HG03378 (cell line): ENCODE data around the gene NNMT.

Experiments
- ATAC-seq: cut with Tn5 transposase; IDR thresholded peaks from one replicate; pipeline ENCODE4 v1.9.1; 2021; ENCODE audit warnings: mild to moderate bottlenecking, moderate library complexity; ENCODE audit not compliant: unreplicated experiment

The NNMT gene

DNA sequence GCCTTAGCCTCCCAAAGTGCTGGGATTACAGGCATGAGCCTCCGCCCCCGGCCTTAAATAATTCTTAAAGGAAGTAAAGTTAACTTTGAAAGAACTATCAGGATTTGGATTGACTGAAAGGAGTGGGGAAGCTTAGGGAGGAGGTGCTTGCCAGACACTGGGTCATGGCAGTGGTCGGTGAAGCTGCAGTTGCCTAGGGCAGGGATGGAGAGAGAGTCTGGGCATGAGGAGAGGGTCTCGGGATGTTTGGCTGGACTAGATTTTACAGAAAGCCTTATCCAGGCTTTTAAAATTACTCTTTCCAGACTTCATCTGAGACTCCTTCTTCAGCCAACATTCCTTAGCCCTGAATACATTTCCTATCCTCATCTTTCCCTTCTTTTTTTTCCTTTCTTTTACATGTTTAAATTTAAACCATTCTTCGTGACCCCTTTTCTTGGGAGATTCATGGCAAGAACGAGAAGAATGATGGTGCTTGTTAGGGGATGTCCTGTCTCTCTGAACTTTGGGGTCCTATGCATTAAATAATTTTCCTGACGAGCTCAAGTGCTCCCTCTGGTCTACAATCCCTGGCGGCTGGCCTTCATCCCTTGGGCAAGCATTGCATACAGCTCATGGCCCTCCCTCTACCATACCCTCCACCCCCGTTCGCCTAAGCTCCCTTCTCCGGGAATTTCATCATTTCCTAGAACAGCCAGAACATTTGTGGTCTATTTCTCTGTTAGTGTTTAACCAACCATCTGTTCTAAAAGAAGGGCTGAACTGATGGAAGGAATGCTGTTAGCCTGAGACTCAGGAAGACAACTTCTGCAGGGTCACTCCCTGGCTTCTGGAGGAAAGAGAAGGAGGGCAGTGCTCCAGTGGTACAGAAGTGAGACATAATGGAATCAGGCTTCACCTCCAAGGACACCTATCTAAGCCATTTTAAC, at the start of gene NNMT:
TSS of gene NNMT (plus strand) at position 724 of the 929 bp plus-strand sequence. CDS start at position 882, 158 bp downstream.
- no peak for ATAC-seq

DNA sequence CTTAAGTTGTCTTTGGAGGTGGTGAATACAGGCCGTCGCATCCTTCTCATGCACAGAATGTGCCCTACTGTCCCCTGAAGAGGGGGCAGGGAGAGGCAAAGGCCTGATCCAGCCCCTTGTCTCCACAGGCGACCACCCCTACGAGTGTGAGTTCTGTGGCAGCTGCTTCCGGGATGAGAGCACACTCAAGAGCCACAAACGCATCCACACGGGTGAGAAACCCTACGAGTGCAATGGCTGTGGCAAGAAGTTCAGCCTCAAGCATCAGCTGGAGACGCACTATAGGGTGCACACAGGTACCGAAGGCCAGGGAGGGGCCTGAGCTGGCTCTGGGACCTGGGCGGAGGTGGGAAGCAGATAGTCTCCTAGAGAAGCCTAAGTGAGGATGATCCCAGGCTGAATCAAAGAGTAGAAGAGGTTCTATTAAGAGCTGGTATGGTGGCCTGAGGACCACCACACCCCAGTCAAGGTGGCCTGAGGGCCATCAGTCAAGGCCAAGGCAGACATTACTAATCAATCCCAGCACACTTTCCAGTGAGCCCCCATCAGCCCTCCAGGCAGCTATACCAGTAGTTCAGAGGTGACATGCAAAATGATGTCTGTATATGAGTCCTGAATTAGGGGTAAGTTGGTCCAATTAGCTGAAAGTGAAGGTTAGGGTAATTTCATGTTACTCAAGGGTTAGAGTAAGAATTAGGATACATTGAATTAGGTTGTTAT, 49.0 kb upstream of the NNMT start:
- ATAC-seq, result no peak

DNA sequence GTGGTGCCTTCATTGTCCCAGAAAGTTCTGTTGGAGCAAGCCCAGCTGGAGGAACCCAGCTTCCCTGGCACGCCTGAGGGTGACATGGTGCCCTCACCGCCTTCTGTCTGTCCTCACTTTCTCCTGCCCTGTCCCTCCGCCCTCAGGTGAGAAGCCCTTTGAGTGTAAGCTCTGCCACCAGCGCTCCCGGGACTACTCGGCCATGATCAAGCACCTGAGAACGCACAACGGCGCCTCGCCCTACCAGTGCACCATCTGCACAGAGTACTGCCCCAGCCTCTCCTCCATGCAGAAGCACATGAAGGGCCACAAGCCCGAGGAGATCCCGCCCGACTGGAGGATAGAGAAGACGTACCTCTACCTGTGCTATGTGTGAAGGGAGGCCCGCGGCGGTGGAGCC, 46.0 kb upstream of the NNMT start:
- no peak for ATAC-seq

DNA sequence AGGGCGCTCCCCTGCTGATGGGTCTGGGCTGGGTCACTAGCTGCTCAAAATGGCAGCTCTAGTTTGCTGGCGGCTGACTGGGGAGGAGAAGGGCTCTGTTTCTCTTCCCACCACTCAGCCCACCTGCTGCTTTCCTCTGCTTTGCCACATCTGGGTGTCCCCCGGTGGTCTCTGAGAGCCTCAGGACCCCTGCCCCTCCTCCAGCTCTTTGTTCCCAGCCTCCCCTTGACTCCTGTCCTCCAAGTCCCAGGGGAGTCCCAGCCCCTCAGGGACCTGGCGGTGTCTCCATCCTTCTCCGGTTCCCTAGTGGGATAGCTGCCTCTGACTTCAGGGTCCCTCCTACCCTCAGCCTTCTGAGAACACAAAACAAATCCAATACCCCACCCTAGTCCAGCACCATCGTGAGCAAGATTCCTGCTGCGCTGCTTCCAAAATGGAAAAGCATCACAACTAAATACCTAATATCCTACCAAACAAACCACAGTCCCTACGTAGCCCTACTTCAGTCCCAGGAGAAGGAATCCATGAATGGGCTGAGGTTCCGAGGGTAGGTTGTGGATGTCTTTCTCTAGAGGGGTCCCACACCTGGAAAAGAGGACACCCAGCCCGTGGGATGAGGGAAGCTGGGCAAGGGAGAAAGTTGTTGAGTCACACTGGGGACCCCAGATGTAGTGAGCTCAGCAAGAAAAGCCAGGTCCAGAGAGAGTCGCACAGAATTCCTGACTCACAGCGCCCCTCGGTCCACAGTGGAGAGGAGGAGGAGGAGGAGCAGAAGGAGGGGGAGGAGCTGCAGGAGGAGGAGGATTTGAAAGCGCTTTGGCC, 45.0 kb upstream of the NNMT start:
- no peak for ATAC-seq

DNA sequence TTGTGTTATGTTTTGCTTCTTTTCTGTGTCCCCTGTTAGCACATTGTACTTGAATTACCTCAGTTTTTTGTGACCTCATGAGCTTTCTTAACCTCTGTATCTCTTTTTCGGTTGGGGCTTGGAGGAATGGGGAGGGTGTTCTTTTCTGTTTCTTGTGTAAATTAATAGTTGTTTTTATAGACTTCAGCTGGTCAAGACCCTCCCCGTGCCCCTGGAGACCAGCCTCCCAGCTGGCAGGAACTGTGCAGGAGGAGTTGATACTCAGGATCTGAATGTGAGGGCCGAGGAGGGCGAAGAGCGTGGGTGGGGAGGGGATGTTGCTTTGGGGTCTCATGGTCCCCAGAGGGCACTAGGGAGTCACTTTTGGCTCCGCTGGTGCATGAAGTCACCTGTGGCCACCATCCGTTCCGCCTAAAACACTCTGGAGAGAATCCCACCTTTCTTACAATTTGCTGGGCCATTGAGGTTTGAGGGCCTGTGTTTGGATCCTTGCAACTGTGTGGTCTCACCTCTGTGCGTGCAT, 44.3 kb upstream of the NNMT start:
- no peak for ATAC-seq

DNA sequence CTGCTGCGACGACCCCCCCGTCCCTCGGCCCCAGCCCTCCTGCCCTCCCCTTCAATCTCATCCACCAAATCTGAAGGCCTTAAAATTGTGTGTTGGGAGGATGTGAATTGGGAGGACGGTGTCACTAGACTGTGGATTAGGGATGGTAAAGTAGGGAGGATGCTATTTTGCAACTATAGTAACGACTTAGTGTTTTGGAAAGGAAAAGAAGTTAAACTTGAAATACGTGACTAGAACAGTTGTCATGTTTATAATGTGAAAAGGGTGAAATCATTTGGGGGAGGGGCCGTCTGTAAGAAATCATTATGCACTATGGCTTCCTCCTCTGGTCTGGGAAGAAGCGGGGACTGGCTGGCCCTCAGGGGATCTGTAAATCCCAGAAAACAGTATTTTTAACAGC, 43.4 kb upstream of the NNMT start:
- no peak for ATAC-seq

DNA sequence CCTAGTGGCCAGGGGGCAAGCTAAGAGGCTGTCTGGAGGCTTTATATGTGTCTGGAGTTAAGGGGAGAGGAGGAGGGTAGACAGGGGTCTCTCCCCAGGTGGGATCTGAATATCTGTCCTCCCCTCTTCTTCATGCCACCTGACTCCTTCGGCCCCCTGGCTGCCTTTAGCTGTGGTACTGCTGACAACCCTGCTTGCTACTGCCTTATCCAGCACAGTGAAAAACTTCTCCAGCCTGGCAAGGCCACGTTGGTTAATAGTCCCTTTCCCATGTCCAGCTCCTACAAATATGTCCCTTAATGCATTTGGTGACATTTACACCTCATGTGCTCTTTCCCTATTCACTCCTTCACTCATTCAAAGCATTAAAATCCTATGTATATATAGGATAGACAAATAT, 42.4 kb upstream of the NNMT start:
- ATAC-seq, result no peak

DNA sequence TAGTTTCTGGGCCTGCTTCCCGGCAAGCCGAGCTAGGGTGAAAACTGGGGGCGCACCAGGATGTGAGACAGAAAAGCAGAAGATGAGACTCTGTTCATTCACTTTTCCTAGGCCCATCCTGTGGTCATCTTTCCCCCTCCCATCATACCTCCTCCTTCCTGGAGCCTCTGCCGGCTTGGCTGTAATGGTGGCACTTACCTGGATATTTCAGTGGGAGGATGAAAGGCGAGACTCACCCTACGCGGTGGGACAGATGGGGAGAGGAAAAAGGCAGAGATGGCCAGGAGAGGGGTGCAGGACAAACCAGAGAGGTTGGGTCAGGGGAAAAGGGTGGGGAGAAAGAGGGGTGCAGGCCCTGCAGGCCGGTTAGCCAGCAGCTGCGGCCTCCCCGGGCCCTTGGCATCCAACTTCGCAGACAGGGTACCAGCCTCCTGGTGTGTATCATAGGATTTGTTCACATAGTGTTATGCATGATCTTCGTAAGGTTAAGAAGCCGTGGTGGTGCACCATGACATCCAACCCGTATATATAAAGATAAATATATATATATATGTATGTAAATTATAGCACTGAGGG, 41.5 kb upstream of the NNMT start:
- ATAC-seq, result no peak

DNA sequence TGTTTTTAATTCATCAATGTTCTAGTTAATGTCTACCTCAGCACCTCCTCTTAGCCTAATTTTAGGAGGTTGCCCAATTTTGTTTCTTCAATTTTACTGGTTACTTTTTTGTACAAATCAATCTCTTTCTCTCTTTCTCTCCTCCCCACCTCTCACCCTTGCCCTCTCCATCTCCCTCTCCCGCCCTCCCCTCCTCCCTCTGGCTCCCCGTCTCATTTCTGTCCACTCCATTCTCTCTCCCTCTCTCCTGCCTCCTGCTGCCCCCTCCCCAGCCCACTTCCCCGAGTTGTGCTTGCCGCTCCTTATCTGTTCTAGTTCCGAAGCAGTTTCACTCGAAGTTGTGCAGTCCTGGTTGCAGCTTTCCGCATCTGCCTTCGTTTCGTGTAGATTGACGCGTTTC, 40.9 kb upstream of the NNMT start:
- ATAC-seq, result no peak

DNA sequence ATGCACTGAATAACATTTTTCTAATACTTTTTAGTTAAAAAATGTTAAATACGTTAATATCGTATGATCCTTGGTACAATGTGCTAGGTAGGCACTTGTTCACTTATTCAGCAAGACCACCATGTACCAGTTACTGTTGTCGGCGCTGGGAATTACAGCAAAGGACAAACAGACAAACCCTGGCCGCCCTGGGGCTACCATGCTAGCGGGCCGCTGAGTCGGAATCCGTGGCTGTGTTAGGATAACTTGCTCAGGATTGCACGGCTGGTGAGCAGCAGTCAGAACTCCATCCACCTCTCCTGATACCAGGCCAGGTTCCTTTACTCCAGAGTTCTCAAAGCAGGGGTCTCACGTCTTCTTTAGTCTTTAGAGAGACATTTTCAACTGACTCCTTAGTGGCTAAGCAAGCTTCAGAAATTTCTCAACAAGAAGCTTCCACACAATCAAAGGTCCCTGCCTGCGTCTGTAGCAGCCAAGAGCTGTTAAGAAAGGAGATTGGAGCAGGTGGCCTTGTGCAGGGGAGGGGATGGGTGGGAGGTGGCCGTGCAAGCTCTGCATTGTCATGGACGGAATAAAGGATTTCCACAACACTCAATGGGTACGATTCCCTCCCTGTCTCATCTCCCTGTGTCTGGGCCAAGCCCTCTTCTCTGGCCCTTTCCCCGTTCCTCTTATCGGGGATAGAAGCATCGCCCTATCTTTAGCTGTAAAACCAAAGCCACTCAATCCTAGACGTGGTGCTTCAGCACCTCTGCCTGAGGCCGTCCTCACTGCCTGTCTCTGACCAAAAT, 39.8 kb upstream of the NNMT start:
- no peak for ATAC-seq

DNA sequence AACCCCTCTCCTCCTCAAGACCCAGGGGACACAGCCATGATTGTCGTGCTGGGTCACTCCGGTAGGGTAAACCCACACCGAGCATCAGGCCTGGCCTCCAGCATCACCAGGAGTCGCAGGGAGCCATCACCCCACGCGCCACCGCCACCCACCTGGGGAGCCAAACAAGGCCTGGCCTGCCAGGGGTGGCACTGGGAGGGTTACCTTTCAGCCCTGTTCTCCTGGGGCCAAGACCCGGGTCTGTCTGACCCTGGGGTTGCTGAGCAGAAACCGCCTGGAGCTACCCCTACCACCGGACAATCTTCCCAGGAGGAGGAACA, 39.3 kb upstream of the NNMT start:
- ATAC-seq, result no peak

DNA sequence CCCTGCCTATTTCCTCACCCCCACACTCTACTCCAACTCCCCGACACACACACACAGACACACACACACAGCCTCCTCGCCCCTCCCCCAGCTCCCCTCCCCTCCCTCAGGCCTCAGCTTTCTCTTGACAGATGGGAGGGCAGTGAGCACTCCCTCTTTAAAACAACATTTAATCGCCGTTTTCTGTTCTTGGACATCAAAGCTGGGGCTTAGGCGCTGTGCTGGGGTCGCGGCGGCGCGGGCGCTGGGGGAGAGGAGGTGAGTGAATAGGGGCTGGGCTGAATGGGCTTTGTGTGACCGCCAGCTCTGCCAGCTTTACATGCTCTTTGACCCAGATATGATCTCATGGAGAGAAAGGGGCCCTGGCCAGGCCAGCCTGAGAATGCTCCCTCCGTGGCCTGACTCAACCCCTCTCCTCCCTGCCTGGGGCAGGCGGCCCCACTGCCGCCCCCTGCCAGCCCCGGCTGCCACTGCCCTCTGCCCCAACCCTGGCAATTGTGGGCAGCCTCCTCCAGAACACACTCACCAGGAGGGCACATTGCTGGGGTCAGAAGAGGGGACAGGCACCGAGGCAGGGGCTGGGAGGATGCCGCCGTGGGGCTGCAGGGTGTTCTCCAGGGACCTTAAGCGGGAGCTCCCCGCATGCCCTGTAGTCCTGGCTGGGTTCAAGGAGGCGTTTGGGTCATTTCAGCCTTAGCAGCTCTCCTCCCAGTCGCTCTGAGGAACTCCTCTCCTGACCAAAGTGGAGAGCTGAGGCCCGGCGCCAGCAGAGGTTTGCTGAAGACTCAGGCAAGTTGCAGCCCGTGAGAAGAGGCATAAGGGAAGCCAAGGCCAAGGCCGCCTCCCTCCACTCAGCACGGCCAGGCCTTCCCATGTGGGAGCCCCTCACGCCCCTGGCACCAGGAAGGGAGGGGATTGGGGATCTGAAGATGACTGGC, 38.3 kb upstream of the NNMT start:
- ATAC-seq, result no peak

DNA sequence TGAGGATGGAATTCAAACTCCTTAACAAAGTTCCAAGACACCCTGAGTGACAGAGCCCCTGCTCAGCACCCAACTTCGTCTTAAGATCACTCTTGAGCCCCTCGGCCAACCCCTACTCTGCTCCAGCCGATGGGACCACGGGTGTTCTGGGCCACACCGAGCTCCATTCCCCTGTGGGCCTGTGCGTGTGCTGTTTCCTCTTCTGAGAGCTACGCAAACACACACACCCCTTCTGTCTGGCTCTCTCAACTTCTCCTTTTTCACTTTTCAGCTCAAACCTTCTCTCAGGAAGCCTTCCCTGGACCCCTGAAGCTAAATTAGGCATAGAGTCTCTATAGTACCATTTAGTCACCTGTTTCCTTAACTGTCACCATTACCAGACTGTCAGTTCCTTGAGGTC, 37.5 kb upstream of the NNMT start:
- ATAC-seq, result no peak

DNA sequence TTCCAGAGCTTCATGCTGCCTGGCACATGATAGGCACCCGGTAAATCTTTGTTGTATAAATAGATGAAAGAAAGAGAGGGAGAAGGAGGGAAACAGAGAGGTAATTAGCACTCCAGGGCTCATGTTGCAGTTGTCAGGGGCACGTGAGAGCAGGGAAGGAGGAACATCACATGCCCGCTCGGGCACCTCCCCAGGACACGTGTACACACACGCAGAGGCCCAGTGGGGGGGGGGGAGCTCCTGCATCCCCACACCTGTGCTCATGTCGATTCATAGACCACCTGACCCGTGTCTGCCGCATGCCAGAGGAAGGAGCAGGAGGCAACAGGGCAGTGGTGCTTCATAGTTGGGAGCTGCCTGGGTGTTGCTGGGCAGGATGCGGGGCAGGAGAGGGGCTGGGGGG, 37.1 kb upstream of the NNMT start:
- ATAC-seq, result no peak

DNA sequence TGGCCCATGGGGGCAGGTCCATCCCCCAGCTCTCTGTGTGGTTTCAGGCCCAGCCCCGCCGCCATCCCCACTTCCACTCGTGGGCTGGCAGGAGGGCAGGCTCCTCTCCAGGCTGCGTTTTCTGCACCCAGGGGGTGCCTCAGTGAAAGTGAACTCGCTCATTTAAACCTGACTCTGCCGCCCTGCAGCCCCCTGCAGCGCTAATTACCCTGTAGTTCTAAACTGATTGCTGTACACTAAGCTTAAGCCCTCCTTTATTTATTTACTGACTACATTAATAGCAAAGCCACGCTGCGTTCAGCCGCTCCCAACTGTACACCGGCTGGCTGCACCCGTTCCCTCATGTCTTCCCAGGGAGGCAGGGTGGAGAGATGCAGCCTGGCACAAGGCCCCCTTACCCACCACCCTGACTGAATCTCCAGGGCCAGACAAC, 36.6 kb upstream of the NNMT start:
- no peak for ATAC-seq

DNA sequence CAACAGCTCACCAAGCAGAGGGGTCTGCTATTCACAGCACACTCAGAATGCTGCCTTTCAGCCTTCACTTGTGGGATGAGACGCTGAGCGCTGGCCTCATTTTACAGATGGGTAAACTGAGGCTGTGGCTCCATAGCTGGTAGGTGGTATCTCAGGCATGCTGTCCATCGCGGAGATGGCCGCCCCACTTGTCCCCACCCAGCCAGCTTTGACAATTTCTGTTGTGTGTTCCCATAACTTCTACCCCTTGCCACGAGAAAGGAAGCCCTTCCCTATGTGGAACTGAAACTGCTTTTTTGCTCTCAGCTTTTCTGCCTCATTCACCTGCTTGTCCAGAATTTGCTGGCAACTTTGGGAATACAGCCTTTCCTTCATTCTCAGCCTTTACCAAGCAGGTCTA, 36.1 kb upstream of the NNMT start:
- no peak for ATAC-seq

DNA sequence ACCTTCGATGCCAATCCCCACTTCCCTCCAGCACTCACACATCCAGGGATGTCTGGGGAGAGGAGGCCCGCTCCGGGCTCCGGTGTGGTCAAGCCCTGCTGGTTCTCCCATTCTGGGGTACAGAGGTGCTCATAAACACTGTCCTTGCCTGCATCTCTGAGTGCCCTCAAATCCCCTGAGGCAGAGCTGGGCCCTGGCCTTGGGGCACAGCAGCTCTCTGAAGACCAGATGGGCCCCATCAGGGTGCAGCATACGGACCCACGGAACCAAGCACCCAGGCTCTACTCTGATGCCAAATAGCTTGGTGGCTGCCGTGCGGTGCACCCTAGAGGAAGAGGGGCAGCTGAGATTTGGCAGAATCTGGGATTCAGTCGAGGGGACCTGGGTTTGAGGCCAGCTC, 35.7 kb upstream of the NNMT start:
- no peak for ATAC-seq

DNA sequence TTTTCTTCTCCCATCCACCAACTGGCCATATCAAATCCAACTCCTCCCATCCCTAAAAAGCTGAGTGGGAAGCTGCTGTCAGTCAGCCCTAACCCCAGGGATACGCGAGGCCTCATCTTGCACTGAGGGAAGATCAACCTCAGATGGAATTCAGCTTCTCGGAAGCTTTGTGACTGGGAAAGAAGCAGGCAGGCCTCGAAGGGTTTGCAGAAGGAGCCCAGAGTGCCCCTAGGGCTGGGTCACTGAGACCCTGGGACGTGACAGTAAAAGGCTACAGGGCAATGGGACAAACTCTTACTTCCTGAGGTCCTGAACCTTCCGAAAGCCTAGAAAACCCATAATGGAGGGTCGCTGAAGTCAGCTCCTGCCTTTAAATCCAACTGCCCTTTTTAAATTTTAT, 34.4 kb upstream of the NNMT start:
- ATAC-seq, result no peak
